Caki2 (cell line): ENCODE data around the gene PDZD7. TPM values are rescaled to one million over a fixed set of nuclear protein-coding genes. Genes with fewer than 3 reads are reported as not detected.

ENCODE experiments used
- DNase-seq: peaks from one replicate; pipeline ENCODE4 v3.0.0-alpha.2; 2015; ENCODE audit warnings: low read depth
- in situ Hi-C: cut with HindIII; loops from 2 replicates; pipeline ENCODE4 v1.10.0; 2016; ENCODE audit warnings: low sequenced_read_pairs, low pct_unique_long_range_greater_than_20kb, mixed read lengths
- total RNA-seq: library from RNA; depleted of rRNA; stranded (reverse); fragments of >200 nt; shearing (Covaris generic); gene quantifications from 2 replicates; pipeline ENCODE4 v1.2.3, GENCODE V29; 2014; ENCODE audit warnings: low replicate concordance

The PDZD7 gene
- total RNA-seq, 1 experiment from 2014 or later, result 0.51 TPM

- peak; percentile 85 for DNase-seq
- in situ Hi-C loops, result no loop called here
Observed at GRCh38 chr10:100998183-100998990, 32.5 kb downstream of the PDZD7 start.

- in situ Hi-C loops, result no loop called here
- DNase-seq, result peak; percentile 82
Observed at GRCh38 chr10:100997360-100998182, 33.4 kb downstream of the PDZD7 start.

- peak; percentile 47 for DNase-seq
- in situ Hi-C loops, result no loop called here
Observed at GRCh38 chr10:100996678-100997359, 34.1 kb downstream of the PDZD7 start.

- DNase-seq, result no peak
Observed at GRCh38 chr10:100995181-100995580, 35.7 kb downstream of the PDZD7 start.

GRCh38 chr10:100993986-100994708 is 36.8 kb downstream of the PDZD7 start:
- in situ Hi-C loops, result no loop called here
- DNase-seq, result peak; percentile 42

More at GRCh38 chr10:100995181-100995580, 35.7 kb downstream of the PDZD7 start:
- in situ Hi-C loops, result no loop called here

GRCh38 chr10:100989088-100989487 is 41.8 kb downstream of the PDZD7 start:
- DNase-seq, result no peak
- in situ Hi-C loops, result no loop called here

- no peak for DNase-seq
- in situ Hi-C loops, result no loop called here
Observed at GRCh38 chr10:100988166-100988565, 42.8 kb downstream of the PDZD7 start.

GRCh38 chr10:100987685-100988049 is 43.3 kb downstream of the PDZD7 start:
- in situ Hi-C loops, result no loop called here
- DNase-seq, result no peak

- DNase-seq, result peak; percentile 71
- in situ Hi-C loops, result no loop called here
Observed at GRCh38 chr10:100986952-100987684, 43.8 kb downstream of the PDZD7 start, which contains the start of the genes MRPL43 and TWNK. MRPL43 (minus strand) TSS chr10:100987497; CDS start chr10:100987443, 54 bp downstream. TWNK (plus strand) TSS chr10:100987543; CDS start chr10:100988211, 668 bp downstream.

- in situ Hi-C loops, result no loop called here
- DNase-seq, result no peak
Observed at GRCh38 chr10:100986623-100986951, 44.3 kb downstream of the PDZD7 start.

- in situ Hi-C loops, result no loop called here
- DNase-seq, result no peak
Observed at GRCh38 chr10:100985336-100985735, 45.6 kb downstream of the PDZD7 start.

GRCh38 chr10:100984672-100985177 is 46.2 kb downstream of the PDZD7 start:
- in situ Hi-C loops, result no loop called here
- no peak for DNase-seq

- DNase-seq, result no peak
- in situ Hi-C loops, result no loop called here
Observed at GRCh38 chr10:100983868-100984671, 46.9 kb downstream of the PDZD7 start.

- in situ Hi-C loops, result no loop called here
- DNase-seq, result no peak
Observed at GRCh38 chr10:100982916-100983830, 47.8 kb downstream of the PDZD7 start.

- no peak for DNase-seq
- in situ Hi-C loops, result no loop called here
Observed at GRCh38 chr10:100981178-100981772, 49.7 kb downstream of the PDZD7 start.
